ENCODE results near the gene EPHB3. TPM values are rescaled to one million over a fixed set of nuclear protein-coding genes. Genes with fewer than 3 reads are reported as not detected.
A peak's percentile ranks its signal among the peaks of the same experiment; 100 is the strongest.

The EPHB3 gene
- total RNA-seq, 1 donor from 2014 or later, result 4.3 TPM

DNA sequence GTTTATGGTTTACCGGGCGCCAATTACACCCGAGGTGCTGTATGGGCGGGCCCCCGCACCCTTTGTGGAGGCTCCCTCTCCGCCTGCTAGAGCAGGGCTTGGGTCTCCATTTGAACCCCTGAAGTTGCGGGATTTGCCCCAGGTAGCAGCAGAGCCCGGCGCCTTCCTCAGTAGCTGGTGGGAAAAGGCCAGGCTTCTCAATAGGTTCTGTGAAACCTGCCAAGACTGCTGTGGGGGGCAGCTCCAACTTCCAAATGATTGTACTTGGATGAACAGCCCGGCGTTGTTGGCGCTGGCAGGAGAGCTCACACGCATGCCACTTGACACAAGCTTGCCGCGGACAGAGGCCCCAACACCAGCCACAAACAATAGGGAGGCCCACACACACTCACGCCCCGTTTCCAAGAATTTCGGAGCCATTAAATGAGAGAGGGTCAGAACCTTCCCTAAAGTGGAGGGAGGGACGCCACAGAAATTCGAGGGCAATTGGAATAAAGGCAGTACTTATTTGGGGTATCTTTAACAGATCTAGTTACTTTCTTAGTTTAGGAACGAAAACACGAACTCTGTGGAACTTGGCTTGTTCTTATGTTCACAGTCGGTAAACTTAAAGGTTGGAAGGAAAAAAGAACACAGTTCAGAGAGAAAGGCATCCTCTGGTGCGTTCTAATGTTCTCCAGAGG is 1.4 kb downstream of the EPHB3 start:
- H3K4me3 Mint-ChIP-seq (ENCODE audit: unreplicated experiment), result peak overlapping the region; percentile 37
- H3K36me3 Mint-ChIP-seq (ENCODE audit: low read depth, unreplicated experiment), result peaks cover 14% of the 10 kb centered on the region
- no peak overlapping the region for H3K27ac Mint-ChIP-seq (ENCODE audit: unreplicated experiment)
- H3K9me3 Mint-ChIP-seq (ENCODE audit: unreplicated experiment), result no peaks in the 10 kb centered on the region
- H3K27me3 Mint-ChIP-seq (ENCODE audit: unreplicated experiment), result peaks cover 35% of the 10 kb centered on the region
- H3K4me1 Mint-ChIP-seq (ENCODE audit: unreplicated experiment), result peaks cover 15% of the 10 kb centered on the region
- TF ChIP-seq, protein P1, sequence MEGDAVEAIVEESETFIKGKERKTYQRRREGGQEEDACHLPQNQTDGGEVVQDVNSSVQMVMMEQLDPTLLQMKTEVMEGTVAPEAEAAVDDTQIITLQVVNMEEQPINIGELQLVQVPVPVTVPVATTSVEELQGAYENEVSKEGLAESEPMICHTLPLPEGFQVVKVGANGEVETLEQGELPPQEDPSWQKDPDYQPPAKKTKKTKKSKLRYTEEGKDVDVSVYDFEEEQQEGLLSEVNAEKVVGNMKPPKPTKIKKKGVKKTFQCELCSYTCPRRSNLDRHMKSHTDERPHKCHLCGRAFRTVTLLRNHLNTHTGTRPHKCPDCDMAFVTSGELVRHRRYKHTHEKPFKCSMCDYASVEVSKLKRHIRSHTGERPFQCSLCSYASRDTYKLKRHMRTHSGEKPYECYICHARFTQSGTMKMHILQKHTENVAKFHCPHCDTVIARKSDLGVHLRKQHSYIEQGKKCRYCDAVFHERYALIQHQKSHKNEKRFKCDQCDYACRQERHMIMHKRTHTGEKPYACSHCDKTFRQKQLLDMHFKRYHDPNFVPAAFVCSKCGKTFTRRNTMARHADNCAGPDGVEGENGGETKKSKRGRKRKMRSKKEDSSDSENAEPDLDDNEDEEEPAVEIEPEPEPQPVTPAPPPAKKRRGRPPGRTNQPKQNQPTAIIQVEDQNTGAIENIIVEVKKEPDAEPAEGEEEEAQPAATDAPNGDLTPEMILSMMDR (IDR thresholded peaks at IDR 0.05; ENCODE audit: unreplicated experiment), result no peak
- DNase-seq (ENCODE audit: low spot score), result no peak

DNA sequence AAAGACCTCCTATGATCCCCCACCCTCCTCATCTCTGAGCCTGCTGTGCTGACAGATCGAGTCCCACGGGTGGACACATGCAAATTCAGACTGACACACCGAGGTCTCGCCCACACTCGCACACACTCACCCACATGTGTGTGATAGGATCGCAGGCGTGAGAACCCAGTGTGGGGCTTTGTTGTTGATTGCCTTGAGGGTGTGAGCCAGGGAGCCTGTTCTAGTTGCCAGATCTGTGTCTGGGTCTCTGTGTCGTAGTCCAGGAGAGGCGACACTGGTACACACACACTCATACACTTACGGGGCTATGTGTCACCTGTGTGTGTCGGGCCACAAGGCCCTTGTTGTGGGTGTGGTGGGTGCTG is 2.0 kb downstream of the EPHB3 start:
- H3K9me3 Mint-ChIP-seq (ENCODE audit: unreplicated experiment), result no peaks in the 10 kb centered on the region
- peaks cover 37% of the 10 kb centered on the region for H3K27me3 Mint-ChIP-seq (ENCODE audit: unreplicated experiment)
- H3K27ac Mint-ChIP-seq (ENCODE audit: unreplicated experiment), result no peak overlapping the region
- H3K4me3 Mint-ChIP-seq (ENCODE audit: unreplicated experiment), result peak overlapping the region; percentile 37
- peaks cover 14% of the 10 kb centered on the region for H3K36me3 Mint-ChIP-seq (ENCODE audit: low read depth, unreplicated experiment)
- TF ChIP-seq, protein P1 (IDR thresholded peaks at IDR 0.05; ENCODE audit: unreplicated experiment), result no peak
- H3K4me1 Mint-ChIP-seq (ENCODE audit: unreplicated experiment), result peaks cover 15% of the 10 kb centered on the region
- DNase-seq (ENCODE audit: low spot score), result no peak

DNA sequence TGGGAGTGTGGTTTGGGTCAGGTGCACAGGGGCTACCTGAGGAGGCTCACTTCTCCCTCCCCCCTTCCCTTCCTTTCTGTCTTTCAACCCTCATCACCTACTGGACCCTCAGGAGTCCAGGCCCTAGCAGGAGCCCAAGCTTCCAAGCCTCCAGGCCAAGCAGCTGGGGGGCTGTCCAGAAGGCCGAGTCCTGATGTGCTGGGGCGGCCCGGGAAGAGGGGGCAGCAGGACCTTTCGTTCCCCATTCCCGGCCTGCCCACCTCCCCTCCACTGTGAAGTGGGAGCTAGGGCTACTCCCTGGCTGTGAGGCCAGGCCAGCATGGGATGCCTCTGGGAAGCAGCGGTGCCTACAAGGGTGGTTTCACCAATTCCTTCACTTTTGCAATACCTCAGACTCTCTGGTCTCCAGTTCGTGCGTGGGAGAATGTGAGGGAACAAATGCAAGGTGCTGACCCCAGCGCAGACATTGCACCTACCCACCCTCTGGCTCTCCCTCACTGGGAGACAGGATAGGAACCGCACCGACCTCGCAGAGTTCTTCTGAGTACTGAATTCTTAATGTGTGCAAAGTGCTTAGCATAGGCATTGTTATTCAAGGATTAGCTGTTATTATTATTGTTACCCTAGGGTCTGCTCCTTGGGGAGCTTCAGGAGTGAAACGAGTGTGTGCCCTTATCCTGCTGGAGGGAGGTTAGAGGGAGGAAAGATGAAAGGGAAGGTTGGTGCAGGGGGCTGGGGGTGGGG is 2.5 kb downstream of the EPHB3 start:
- H3K4me1 Mint-ChIP-seq (ENCODE audit: unreplicated experiment), result peaks cover 15% of the 10 kb centered on the region
- no peak overlapping the region for H3K27ac Mint-ChIP-seq (ENCODE audit: unreplicated experiment)
- H3K36me3 Mint-ChIP-seq (ENCODE audit: low read depth, unreplicated experiment), result peaks cover 14% of the 10 kb centered on the region
- peak overlapping the region; percentile 11 for H3K4me3 Mint-ChIP-seq (ENCODE audit: unreplicated experiment)
- no peaks in the 10 kb centered on the region for H3K9me3 Mint-ChIP-seq (ENCODE audit: unreplicated experiment)
- H3K27me3 Mint-ChIP-seq (ENCODE audit: unreplicated experiment), result peaks cover 37% of the 10 kb centered on the region
- TF ChIP-seq, protein P1 (IDR thresholded peaks at IDR 0.05; ENCODE audit: unreplicated experiment), result no peak
- DNase-seq (ENCODE audit: low spot score), result no peak

DNA sequence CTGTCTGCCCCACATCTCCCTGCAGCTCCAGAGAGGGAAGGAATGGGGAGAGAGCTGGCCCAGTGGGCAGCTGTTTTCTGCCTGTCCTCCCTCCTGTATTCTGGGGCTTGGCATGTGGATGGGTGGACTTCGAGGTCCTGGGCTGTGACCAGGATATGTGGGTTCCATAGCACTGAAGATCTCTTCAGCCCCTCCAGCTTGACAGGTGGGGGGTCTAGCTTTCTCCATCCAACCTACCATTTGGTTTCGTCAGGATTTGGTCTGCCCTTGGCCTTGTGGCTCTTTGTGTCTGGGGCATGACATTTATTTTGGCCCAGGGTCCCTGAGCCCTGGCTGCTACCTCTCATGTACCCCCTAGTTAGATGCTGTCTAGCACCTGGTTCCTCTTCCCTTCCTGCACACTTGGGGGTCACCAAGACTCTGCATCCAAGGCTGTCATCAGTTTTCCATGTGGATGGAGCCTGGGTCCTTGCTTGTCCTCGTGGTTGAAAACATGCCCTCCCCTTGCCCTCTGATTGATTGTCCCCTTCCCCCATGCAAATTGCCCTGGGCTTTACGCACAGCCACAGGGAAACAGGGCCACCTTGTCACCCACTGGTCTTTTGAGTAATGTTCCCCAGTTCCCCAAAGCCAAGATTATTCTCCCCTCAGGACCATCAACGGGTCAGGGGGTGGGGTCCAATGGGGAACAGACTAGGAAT is 3.2 kb downstream of the EPHB3 start:
- peaks cover 14% of the 10 kb centered on the region for H3K36me3 Mint-ChIP-seq (ENCODE audit: low read depth, unreplicated experiment)
- H3K27me3 Mint-ChIP-seq (ENCODE audit: unreplicated experiment), result peaks cover 35% of the 10 kb centered on the region

More for the DNA sequence above, 3.2 kb downstream of the EPHB3 start:
- peaks cover 15% of the 10 kb centered on the region for H3K4me1 Mint-ChIP-seq (ENCODE audit: unreplicated experiment)
- H3K4me3 Mint-ChIP-seq (ENCODE audit: unreplicated experiment), result no peak overlapping the region
- no peak overlapping the region for H3K27ac Mint-ChIP-seq (ENCODE audit: unreplicated experiment)
- no peaks in the 10 kb centered on the region for H3K9me3 Mint-ChIP-seq (ENCODE audit: unreplicated experiment)
- TF ChIP-seq, protein P1 (IDR thresholded peaks at IDR 0.05; ENCODE audit: unreplicated experiment), result no peak
- no peak for DNase-seq (ENCODE audit: low spot score)

Data from endothelial cell (in vitro differentiated cells).